Measurements from ENCODE around the gene UGGT2. TPM values are rescaled to one million over a fixed set of nuclear protein-coding genes. Genes with fewer than 3 reads are reported as not detected.

The UGGT2 gene
- total RNA-seq, 1 donor from 2014 or later: 47.5 TPM

DNA sequence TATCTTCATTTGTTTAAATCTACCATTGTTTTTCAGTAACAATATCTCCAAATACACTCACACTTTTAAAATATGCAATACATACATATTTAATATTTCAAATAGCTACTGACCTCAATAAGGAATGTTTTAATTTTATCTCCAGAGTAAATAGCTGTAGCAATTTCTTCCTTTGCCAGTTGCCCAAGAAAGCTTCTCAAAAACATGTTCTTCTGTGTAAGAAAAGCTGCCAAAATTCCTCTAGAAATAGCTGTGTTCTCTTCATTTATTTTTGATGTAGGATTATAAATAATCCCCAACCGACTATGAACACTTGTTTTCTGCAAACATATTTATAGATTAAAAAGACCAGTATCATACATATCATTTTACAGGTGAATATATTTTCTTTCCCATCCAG lies 150.5 kb downstream of the UGGT2 start:
- Mint-ChIP-seq H3K36me3 (peaks cover 30% of the 10 kb centered on the region), H3K4me1 (no peaks in the 10 kb centered on the region), H3K4me3 (no peak overlapping the region), H3K27ac (no peak overlapping the region), H3K9me3 (peaks cover 25% of the 10 kb centered on the region), H3K27me3 (ENCODE audit: low read depth) (no peaks in the 10 kb centered on the region)
- TF ChIP-seq, protein P1, sequence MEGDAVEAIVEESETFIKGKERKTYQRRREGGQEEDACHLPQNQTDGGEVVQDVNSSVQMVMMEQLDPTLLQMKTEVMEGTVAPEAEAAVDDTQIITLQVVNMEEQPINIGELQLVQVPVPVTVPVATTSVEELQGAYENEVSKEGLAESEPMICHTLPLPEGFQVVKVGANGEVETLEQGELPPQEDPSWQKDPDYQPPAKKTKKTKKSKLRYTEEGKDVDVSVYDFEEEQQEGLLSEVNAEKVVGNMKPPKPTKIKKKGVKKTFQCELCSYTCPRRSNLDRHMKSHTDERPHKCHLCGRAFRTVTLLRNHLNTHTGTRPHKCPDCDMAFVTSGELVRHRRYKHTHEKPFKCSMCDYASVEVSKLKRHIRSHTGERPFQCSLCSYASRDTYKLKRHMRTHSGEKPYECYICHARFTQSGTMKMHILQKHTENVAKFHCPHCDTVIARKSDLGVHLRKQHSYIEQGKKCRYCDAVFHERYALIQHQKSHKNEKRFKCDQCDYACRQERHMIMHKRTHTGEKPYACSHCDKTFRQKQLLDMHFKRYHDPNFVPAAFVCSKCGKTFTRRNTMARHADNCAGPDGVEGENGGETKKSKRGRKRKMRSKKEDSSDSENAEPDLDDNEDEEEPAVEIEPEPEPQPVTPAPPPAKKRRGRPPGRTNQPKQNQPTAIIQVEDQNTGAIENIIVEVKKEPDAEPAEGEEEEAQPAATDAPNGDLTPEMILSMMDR (IDR thresholded peaks at IDR 0.05; ENCODE audit: unreplicated experiment): no peak
- no peak for DNase-seq (ENCODE audit: low spot score in 2 of 2, unreplicated experiment in 2 of 2)

DNA sequence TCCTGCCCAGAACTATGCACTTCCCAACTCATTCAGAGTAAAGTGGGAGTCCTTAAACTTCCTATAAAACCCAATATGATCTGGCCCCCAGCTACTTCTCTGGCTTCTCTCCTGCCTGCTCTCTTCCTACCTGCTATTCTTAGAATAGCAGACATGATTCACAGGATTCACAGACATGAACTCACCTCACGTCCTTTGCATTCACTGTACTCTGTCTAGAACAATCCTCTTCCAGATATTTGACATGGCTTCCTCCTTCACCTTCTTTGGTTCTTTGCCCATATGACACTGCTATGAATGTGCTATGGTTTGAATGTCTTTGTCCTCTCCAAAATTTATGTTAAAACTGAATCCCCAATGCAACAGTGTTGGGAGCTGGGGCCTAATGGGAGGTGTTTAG lies 154.9 kb downstream of the UGGT2 start:
- TF ChIP-seq, protein P1 (IDR thresholded peaks at IDR 0.05; ENCODE audit: unreplicated experiment): no peak
- DNase-seq (ENCODE audit: low spot score in 2 of 2, unreplicated experiment in 2 of 2): no peak
- no peak overlapping the region for H3K27ac Mint-ChIP-seq
- peaks cover 14% of the 10 kb centered on the region for H3K36me3 Mint-ChIP-seq
- H3K9me3 Mint-ChIP-seq: peaks cover 8% of the 10 kb centered on the region
- no peaks in the 10 kb centered on the region for H3K4me1 Mint-ChIP-seq
- no peaks in the 10 kb centered on the region for H3K27me3 Mint-ChIP-seq (ENCODE audit: low read depth)
- H3K4me3 Mint-ChIP-seq: no peak overlapping the region

DNA sequence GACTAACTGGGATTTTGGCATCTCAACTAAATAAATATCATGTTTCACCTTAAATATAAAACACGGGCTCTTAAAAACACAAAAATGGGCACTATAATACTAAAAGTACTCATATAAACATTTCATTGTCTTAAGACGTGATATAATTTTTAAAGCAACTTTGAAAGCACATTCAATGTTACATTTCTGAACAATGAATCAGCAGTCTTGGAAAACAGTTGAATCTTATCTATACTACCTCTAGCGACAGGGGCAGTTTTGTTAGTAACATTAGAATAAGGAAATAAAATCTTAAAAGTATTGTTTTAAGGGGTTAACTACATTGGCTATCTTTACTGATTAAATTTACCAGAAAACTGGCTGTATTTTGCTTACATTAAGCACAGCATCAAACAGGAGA lies 156.9 kb downstream of the UGGT2 start:
- Mint-ChIP-seq H3K4me1 (no peaks in the 10 kb centered on the region), H3K9me3 (no peaks in the 10 kb centered on the region), H3K36me3 (peaks cover 5% of the 10 kb centered on the region), H3K4me3 (no peak overlapping the region), H3K27ac (no peak overlapping the region), H3K27me3 (ENCODE audit: low read depth) (no peaks in the 10 kb centered on the region)
- no peak for DNase-seq (ENCODE audit: low spot score in 2 of 2, unreplicated experiment in 2 of 2)
- TF ChIP-seq, protein P1 (IDR thresholded peaks at IDR 0.05; ENCODE audit: unreplicated experiment): no peak

DNA sequence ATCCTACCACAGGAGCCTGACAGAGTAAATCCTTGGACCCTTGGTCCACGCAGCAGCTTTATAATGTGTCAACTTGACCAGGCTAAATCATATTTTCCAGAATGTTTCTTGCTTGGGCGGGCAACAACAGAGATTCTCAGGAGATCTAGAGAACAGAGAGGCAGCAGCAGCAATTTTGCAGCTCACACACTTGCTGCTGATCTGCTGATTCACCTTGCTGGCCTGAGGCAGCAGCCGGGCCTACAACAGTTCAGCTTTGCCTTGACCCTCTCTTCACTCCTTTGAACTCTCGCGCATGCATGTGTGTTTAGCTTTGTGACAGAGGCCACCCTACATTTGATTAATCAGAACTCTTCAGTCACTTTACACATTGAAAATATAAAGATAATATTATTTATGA lies 159.3 kb downstream of the UGGT2 start:
- TF ChIP-seq, protein P1 (IDR thresholded peaks at IDR 0.05; ENCODE audit: unreplicated experiment): no peak
- Mint-ChIP-seq H3K4me1 (no peaks in the 10 kb centered on the region), H3K36me3 (peaks cover 10% of the 10 kb centered on the region), H3K27ac (peak overlapping the region; percentile 5), H3K4me3 (no peak overlapping the region), H3K9me3 (peaks cover 4% of the 10 kb centered on the region), H3K27me3 (ENCODE audit: low read depth) (no peaks in the 10 kb centered on the region)
- no peak for DNase-seq (ENCODE audit: low spot score in 2 of 2, unreplicated experiment in 2 of 2)

DNA sequence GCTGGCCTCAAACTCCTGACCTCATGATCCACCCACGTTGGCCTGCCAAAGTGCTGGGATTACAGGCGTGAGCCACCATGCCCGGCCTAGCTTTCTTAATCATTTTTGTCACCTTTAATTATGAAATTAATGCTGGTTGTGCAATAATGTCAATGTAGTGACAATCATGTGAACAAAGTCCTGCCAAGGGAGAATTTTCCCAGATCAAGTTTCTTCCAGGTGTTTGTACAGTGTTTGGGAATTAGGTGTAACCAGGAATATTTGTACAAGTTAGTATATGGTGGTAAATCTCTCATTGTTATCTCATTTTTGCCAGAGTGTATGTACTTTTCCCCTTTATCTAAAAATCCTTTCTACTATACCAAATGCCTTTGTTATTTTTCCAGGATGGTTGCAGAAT lies 171.1 kb downstream of the UGGT2 start:
- no peak overlapping the region for H3K27ac Mint-ChIP-seq
- H3K9me3 Mint-ChIP-seq: no peaks in the 10 kb centered on the region
- H3K4me3 Mint-ChIP-seq: no peak overlapping the region
- TF ChIP-seq, protein P1 (IDR thresholded peaks at IDR 0.05; ENCODE audit: unreplicated experiment): no peak
- H3K36me3 Mint-ChIP-seq: peaks cover 21% of the 10 kb centered on the region
- no peaks in the 10 kb centered on the region for H3K27me3 Mint-ChIP-seq (ENCODE audit: low read depth)
- H3K4me1 Mint-ChIP-seq: peaks cover 6% of the 10 kb centered on the region
- no peak for DNase-seq (ENCODE audit: low spot score in 2 of 2, unreplicated experiment in 2 of 2)

DNA sequence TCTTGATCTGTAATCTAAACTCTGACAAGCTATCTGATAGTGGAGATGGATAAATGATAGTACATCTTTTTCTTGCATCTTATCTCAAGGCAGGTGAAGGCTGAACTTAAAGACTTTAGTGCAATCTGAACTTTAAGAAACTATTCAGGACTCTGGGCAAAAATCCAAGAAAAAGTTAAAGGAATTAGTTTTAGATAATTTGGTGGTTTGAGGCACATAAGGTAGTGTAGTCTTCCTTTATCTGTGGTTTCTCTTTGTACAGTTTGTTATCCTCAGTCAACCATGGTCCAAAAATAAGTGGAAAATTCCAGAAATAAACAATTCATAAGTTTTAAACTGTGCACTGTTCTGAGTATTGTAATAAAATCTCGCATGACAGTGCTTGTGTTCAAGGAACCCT lies 172.9 kb downstream of the UGGT2 start:
- no peak for DNase-seq (ENCODE audit: low spot score in 2 of 2, unreplicated experiment in 2 of 2)
- H3K9me3 Mint-ChIP-seq: peaks cover 4% of the 10 kb centered on the region
- TF ChIP-seq, protein P1 (IDR thresholded peaks at IDR 0.05; ENCODE audit: unreplicated experiment): no peak
- peaks cover 6% of the 10 kb centered on the region for H3K4me1 Mint-ChIP-seq
- H3K4me3 Mint-ChIP-seq: no peak overlapping the region
- no peak overlapping the region for H3K27ac Mint-ChIP-seq
- no peaks in the 10 kb centered on the region for H3K27me3 Mint-ChIP-seq (ENCODE audit: low read depth)
- H3K36me3 Mint-ChIP-seq: peaks cover 25% of the 10 kb centered on the region

Data from mesothelial cell of epicardium (in vitro differentiated cells).